ENCODE results near the gene CCDC171. TPM values are rescaled to one million over a fixed set of nuclear protein-coding genes. Genes with fewer than 3 reads are reported as not detected.

CCDC171 gene
- polyA plus RNA-seq, 1 donor from 2014 or later = 9.1 TPM

- Histone ChIP-seq H3K27ac (ENCODE audit: low read length) (no peak overlapping the region), H3K9me2 (ENCODE audit: insufficient read depth, low read length) (no peaks in the 10 kb centered on the region), H4K20me1 (ENCODE audit: insufficient read depth) (no peaks in the 10 kb centered on the region), H3K36me3 (ENCODE audit: insufficient read depth, low read length) (no peaks in the 10 kb centered on the region), H3K9ac (ENCODE audit: low read length) (no peak overlapping the region), H3K27me3 (ENCODE audit: insufficient read depth, low read depth, low read length) (no peaks in the 10 kb centered on the region), H2AFZ (ENCODE audit: low read depth, low read length) (no peak overlapping the region), H3K9me3 (ENCODE audit: low read length) (no peaks in the 10 kb centered on the region), H3K79me2 (replicated peaks; ENCODE audit: insufficient read depth, low read length) (no peaks in the 10 kb centered on the region), H3K4me2 (ENCODE audit: low read length) (no peak overlapping the region), H3K4me3 (ENCODE audit: low read length) (no peak overlapping the region), H3F3A (ENCODE audit: insufficient read depth, low read length, poor library complexity, severe bottlenecking) (no peaks in the 10 kb centered on the region)
- TF ChIP-seq EP300 (conservative IDR thresholded peaks at IDR 0.05; ENCODE audit: poor library complexity, severe bottlenecking) (no peak), REST (IDR thresholded peaks at IDR 0.05; ENCODE audit: borderline replicate concordance) (no peak), SMC3 (conservative IDR thresholded peaks at IDR 0.05; ENCODE audit: poor library complexity) (no peak), TAF1 (IDR thresholded peaks at IDR 0.05; ENCODE audit: low read depth) (no peak), RAD21 (conservative IDR thresholded peaks at IDR 0.05) (no peak), EZH2 (IDR thresholded peaks at IDR 0.05; ENCODE audit: borderline replicate concordance, insufficient read depth, low read length, poor library complexity, severe bottlenecking) (no peak), POLR2AphosphoS5 (IDR thresholded peaks at IDR 0.05) (no peak)
Observed at GRCh38 chr9:15729507-15729906, 176.7 kb downstream of the CCDC171 start.

GRCh38 chr9:15735083-15735857 lies 182.4 kb downstream of the CCDC171 start:
- Histone ChIP-seq H3K4me2 (ENCODE audit: low read length) (no peak overlapping the region), H3K9me2 (ENCODE audit: insufficient read depth, low read length) (no peaks in the 10 kb centered on the region), H3K4me3 (ENCODE audit: low read length) (no peak overlapping the region), H3K9ac (ENCODE audit: low read length) (no peak overlapping the region), H3K9me3 (ENCODE audit: low read length) (no peaks in the 10 kb centered on the region), H2AFZ (ENCODE audit: low read depth, low read length) (no peak overlapping the region), H3K27ac (ENCODE audit: low read length) (no peak overlapping the region), H3K27me3 (ENCODE audit: insufficient read depth, low read depth, low read length) (no peaks in the 10 kb centered on the region), H3K79me2 (replicated peaks; ENCODE audit: insufficient read depth, low read length) (no peaks in the 10 kb centered on the region), H4K20me1 (ENCODE audit: insufficient read depth) (no peaks in the 10 kb centered on the region), H3F3A (ENCODE audit: insufficient read depth, low read length, poor library complexity, severe bottlenecking) (no peaks in the 10 kb centered on the region), H3K36me3 (ENCODE audit: insufficient read depth, low read length) (no peaks in the 10 kb centered on the region)
- TF ChIP-seq RAD21 (conservative IDR thresholded peaks at IDR 0.05) (no peak), EZH2 (IDR thresholded peaks at IDR 0.05; ENCODE audit: borderline replicate concordance, insufficient read depth, low read length, poor library complexity, severe bottlenecking) (no peak), SMC3 (conservative IDR thresholded peaks at IDR 0.05; ENCODE audit: poor library complexity) (no peak), REST (IDR thresholded peaks at IDR 0.05; ENCODE audit: borderline replicate concordance) (no peak), MXI1 (conservative IDR thresholded peaks at IDR 0.05; ENCODE audit: poor library complexity, severe bottlenecking) (no peak), TAF1 (IDR thresholded peaks at IDR 0.05; ENCODE audit: low read depth) (no peak), POLR2AphosphoS5 (IDR thresholded peaks at IDR 0.05) (no peak), CTCF (IDR thresholded peaks at IDR 0.05; ENCODE audit: poor library complexity, severe bottlenecking) (no peak)
